HepG2 (cell line): ENCODE measurements around the gene PTGR3. TPM values are rescaled to one million over a fixed set of nuclear protein-coding genes. Genes with fewer than 3 reads are reported as not detected.

Experiments
- BORCS8-MEF2B ChIP-seq: sonication (generic); formaldehyde crosslinking; IDR thresholded peaks from 2 replicates; pipeline ENCODE4 v1.8.0; 2022; ENCODE audit warnings: mild to moderate bottlenecking, missing genetic modification reagents
- BRD4 ChIP-seq: sonication (generic); formaldehyde crosslinking; IDR thresholded peaks from 2 replicates; pipeline ENCODE4 v1.4.0; 2020; ENCODE audit warnings: missing genetic modification reagents
- ELF3 ChIP-seq: IDR thresholded peaks from 2 replicates; pipeline ENCODE4 v1.6.1; 2016; ENCODE audit warnings: missing genetic modification reagents, missing compliant biosample characterization
- ERF ChIP-seq: IDR thresholded peaks from 2 replicates; pipeline ENCODE4 v1.6.1; 2018; ENCODE audit warnings: missing biosample characterization, missing genetic modification reagents
- FOXO4 ChIP-seq: sonication (generic); formaldehyde crosslinking; conservative IDR thresholded peaks from 2 replicates; pipeline ENCODE4 v1.8.1; 2023; ENCODE audit warnings: missing genetic modification reagents
- MBD4 ChIP-seq: IDR thresholded peaks from 2 replicates; pipeline ENCODE4 v1.6.1; 2012; ENCODE audit warnings: low read length, inconsistent platforms, borderline replicate concordance
- MEIS1 ChIP-seq: sonication (generic); formaldehyde crosslinking; IDR thresholded peaks from 2 replicates; pipeline ENCODE4 v1.9.0; 2021; ENCODE audit warnings: mild to moderate bottlenecking, missing genetic modification reagents, moderate library complexity, borderline replicate concordance
- NFE2 ChIP-seq: sonication (generic); formaldehyde crosslinking; IDR thresholded peaks from 2 replicates; pipeline ENCODE4 v1.4.0; 2020; ENCODE audit warnings: missing genetic modification reagents
- NKX3-1 ChIP-seq: sonication (generic); formaldehyde crosslinking; IDR thresholded peaks from 2 replicates; pipeline ENCODE4 v1.5.0; 2020; ENCODE audit warnings: missing genetic modification reagents
- POGK ChIP-seq: sonication (generic); formaldehyde crosslinking; conservative IDR thresholded peaks from 2 replicates; pipeline ENCODE4 v1.8.0; 2022; ENCODE audit warnings: mild to moderate bottlenecking, moderate library complexity, missing genetic modification reagents
- PRMT3 ChIP-seq: sonication (generic); formaldehyde crosslinking; IDR thresholded peaks from 2 replicates; pipeline ENCODE4 v1.8.1; 2022; ENCODE audit warnings: low read depth, mild to moderate bottlenecking, moderate library complexity, missing genetic modification reagents, borderline replicate concordance
- SAP130 ChIP-seq: IDR thresholded peaks from 2 replicates; pipeline ENCODE4 v1.6.1; 2016; ENCODE audit warnings: low read depth
- TAF1 ChIP-seq: sonication (generic); formaldehyde crosslinking; IDR thresholded peaks from 2 replicates; pipeline ENCODE4 v1.4.0; 2020; ENCODE audit warnings: missing genetic modification reagents
- TRIM24 ChIP-seq: sonication (generic); formaldehyde crosslinking; IDR thresholded peaks from 2 replicates; pipeline ENCODE4 v1.8.0; 2022; ENCODE audit warnings: mild to moderate bottlenecking, missing genetic modification reagents
- ZBTB2 ChIP-seq: sonication (generic); formaldehyde crosslinking; IDR thresholded peaks from 2 replicates; pipeline ENCODE4 v1.8.0; 2022; ENCODE audit warnings: low read depth, missing genetic modification reagents
- ZBTB21 ChIP-seq: sonication (generic); formaldehyde crosslinking; IDR thresholded peaks from 2 replicates; pipeline ENCODE4 v1.4.0; 2020; ENCODE audit warnings: missing genetic modification reagents
- ZNF652 ChIP-seq: IDR thresholded peaks from 2 replicates; pipeline ENCODE4 v1.6.1; 2016; ENCODE audit warnings: low read depth, borderline replicate concordance
- ZNF883 ChIP-seq: sonication (generic); formaldehyde crosslinking; IDR thresholded peaks from 2 replicates; pipeline ENCODE4 v1.5.1; 2020; ENCODE audit warnings: mild to moderate bottlenecking, missing genetic modification reagents; ENCODE audit errors: not compliant biosample characterization
- polyA plus RNA-seq, 8 experiments: library from polyadenylated mRNA; depleted of rRNA in 3 of 8; stranded (reverse) in 7 of 8; unstranded in 1 of 8; fragments of >200 nt; fragmentation: Illumina TruSeq in 4 of 8; extraction: Trizol in 4 of 8; gene quantifications; 2 replicates each; pipeline versions ENCODE4 v1.2.1 to v1.2.3, GENCODE V29; 2011 to 2016; ENCODE audit warnings: low read depth in 4 of 8, missing spikeins in 1 of 8, mixed read lengths in 1 of 8; ENCODE audit not compliant: insufficient read depth in 1 of 8
- total RNA-seq, 5 experiments: library from RNA; depleted of rRNA; stranded (reverse); fragments of >200 nt; fragmentation: Illumina TruSeq; extraction: Trizol; gene quantifications; 2 replicates each; pipeline ENCODE4 v1.2.3, GENCODE V29; 2016; ENCODE audit warnings: low read depth in 1 of 5
- TF ChIP-seq, protein P1 (sequence below): IDR thresholded peaks from 2 replicates; pipeline ENCODE4 v1.6.1; 2018; ENCODE audit warnings: missing genetic modification reagents
- TF ChIP-seq, protein P2 (sequence below): sonication (generic); formaldehyde crosslinking; IDR thresholded peaks from 2 replicates; pipeline ENCODE4 v1.9.0; 2021; ENCODE audit warnings: missing genetic modification reagents, mild to moderate bottlenecking, borderline replicate concordance

Gene PTGR3
- total and polyA plus RNA-seq, 2 of the 13 experiments (the other 11 are each of a cell fraction or from before 2014, with no cell fraction given), result 11.5 to 25.3 TPM

- no peak for TF ChIP-seq POGK (CRISPR knock-in tag)
- peak; percentile 67 for TF ChIP-seq SAP130
- 0 out of 2 replicates have a peak, but pooled peaks have one; percentile 28 for TF ChIP-seq ERF (CRISPR knock-in tag)
- TF ChIP-seq ZBTB2 (CRISPR knock-in tag), result peak; percentile 98
- no peak for TF ChIP-seq TRIM24 (CRISPR knock-in tag)
- TF ChIP-seq ZBTB21 (CRISPR knock-in tag), result no peak
- 0 out of 2 replicates have a peak, but pooled peaks have one; percentile 7 for TF ChIP-seq ELF3 (CRISPR knock-in tag)
- TF ChIP-seq TAF1 (CRISPR knock-in tag), result no peak
- TF ChIP-seq, protein P1, sequence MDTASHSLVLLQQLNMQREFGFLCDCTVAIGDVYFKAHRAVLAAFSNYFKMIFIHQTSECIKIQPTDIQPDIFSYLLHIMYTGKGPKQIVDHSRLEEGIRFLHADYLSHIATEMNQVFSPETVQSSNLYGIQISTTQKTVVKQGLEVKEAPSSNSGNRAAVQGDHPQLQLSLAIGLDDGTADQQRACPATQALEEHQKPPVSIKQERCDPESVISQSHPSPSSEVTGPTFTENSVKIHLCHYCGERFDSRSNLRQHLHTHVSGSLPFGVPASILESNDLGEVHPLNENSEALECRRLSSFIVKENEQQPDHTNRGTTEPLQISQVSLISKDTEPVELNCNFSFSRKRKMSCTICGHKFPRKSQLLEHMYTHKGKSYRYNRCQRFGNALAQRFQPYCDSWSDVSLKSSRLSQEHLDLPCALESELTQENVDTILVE, result peak; percentile 94; the same call in 1 of the 2 replicates
- no peak for TF ChIP-seq MBD4
- TF ChIP-seq BORCS8-MEF2B, result no peak
- TF ChIP-seq ZNF652 (CRISPR knock-in tag), result no peak
- TF ChIP-seq, protein P2, sequence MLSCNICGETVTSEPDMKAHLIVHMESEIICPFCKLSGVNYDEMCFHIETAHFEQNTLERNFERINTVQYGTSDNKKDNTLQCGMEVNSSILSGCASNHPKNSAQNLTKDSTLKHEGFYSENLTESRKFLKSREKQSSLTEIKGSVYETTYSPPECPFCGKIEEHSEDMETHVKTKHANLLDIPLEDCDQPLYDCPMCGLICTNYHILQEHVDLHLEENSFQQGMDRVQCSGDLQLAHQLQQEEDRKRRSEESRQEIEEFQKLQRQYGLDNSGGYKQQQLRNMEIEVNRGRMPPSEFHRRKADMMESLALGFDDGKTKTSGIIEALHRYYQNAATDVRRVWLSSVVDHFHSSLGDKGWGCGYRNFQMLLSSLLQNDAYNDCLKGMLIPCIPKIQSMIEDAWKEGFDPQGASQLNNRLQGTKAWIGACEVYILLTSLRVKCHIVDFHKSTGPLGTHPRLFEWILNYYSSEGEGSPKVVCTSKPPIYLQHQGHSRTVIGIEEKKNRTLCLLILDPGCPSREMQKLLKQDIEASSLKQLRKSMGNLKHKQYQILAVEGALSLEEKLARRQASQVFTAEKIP, result no peak
- peak; percentile 10; the same call in 1 of the 2 replicates for TF ChIP-seq MEIS1 (CRISPR knock-in tag)
- no peak for TF ChIP-seq BRD4 (CRISPR knock-in tag)
- 0 out of 2 replicates have a peak, but pooled peaks have one; percentile 35 for TF ChIP-seq PRMT3 (CRISPR knock-in tag)
- TF ChIP-seq ZNF883 (CRISPR knock-in tag), result no peak
- no peak for TF ChIP-seq NKX3-1
- TF ChIP-seq FOXO4 (CRISPR knock-in tag), result no peak
- no peak for TF ChIP-seq NFE2
Observed at GRCh38 chr18:75209129-75209950, at the start of gene PTGR3 (continued).
